HCT116 (cell line): ENCODE measurements around the gene LRP1. TPM values are rescaled to one million over a fixed set of nuclear protein-coding genes. Genes with fewer than 3 reads are reported as not detected.

Source experiments
- ATAC-seq: fragments of 200-7000 bp; cut with Tn5 transposase; 2 replicates; pipeline ENCODE4 v1.9.1; 2020; ENCODE audit warnings: mild to moderate bottlenecking, moderate library complexity
- BruUV-seq: library from RNA; stranded (reverse); fragments of 400-500 nt; replicated peaks from 2 replicates; lab custom pipeline; 2021; lab: Mats Ljungman, UMichigan
- CTCF ChIA-PET: fragments of 300-600 bp; sonication (Branson Sonifier 250); formaldehyde crosslinking; loops from one replicate; lab custom pipeline; 2021; ENCODE audit warnings: antibody characterized with exemption; lab: Charles Lee
- POLR2A ChIA-PET: fragments of 300-600, 350-600 bp; sonication (Branson Sonifier 250); formaldehyde crosslinking; loops from one replicate; lab custom pipeline; 2021; ENCODE audit warnings: antibody characterized with exemption; lab: Charles Lee
- RAD21 ChIA-PET, 2 experiments: fragments of 300-600 bp; sonication (Branson Sonifier 250); formaldehyde crosslinking; loops; one replicate each; lab custom pipeline; 2023; ENCODE audit warnings: low total read pairs in 2 of 2; ENCODE audit not compliant: uncharacterized antibody in 2 of 2, unreplicated experiment in 2 of 2, low non-redundant PET in 1 of 2; lab: Charles Lee
- DNase-seq: peaks from one replicate; pipeline ENCODE4 v3.0.0-alpha.2; 2010; ENCODE audit warnings: low read depth, low spot score
- H2AFZ ChIP-seq: fragments of 200-600 bp; shearing (Covaris generic), sonication (generic); 2 replicates; pipeline ENCODE4 v1.6.1; 2017; ENCODE audit warnings: low read depth, mixed run types, mixed read lengths, antibody characterized with exemption, low read length; ENCODE audit not compliant: poor library complexity, severe bottlenecking
- H3K27ac ChIP-seq: 2 replicates; pipeline ENCODE4 v1.5.1; 2012; ENCODE audit warnings: low read depth, low read length
- H3K27me3 ChIP-seq: fragments of 200-600 bp; sonication (generic); 2 replicates; pipeline ENCODE4 v1.6.1; 2016; ENCODE audit warnings: mixed run types, low read length, mixed read lengths; ENCODE audit not compliant: insufficient read depth
- H3K36me3 ChIP-seq, 2 experiments: fragments of 200-500 bp in 1 of 2; fragments of 200-600 bp in 1 of 2; sonication (Bioruptor generic) in 1 of 2; sonication (generic) in 1 of 2; 2 replicates each; pipeline versions ENCODE4 v1.5.1 to v1.6.1; 2014 to 2016; ENCODE audit warnings: low read length in 2 of 2, inconsistent platforms in 1 of 2, mixed read lengths in 1 of 2, mixed run types in 1 of 2; ENCODE audit not compliant: insufficient read depth in 2 of 2, control insufficient read depth in 1 of 2
- H3K4me1 ChIP-seq, 2 experiments: fragments of 200-600 bp in 1 of 2; sonication (generic) in 1 of 2; 2 replicates each; pipeline versions ENCODE4 v1.5.1 to v1.6.1; 2012 to 2017; ENCODE audit warnings: low read length in 2 of 2, inconsistent platforms in 1 of 2, mild to moderate bottlenecking in 1 of 2, mixed read lengths in 1 of 2, mixed run types in 1 of 2, moderate library complexity in 1 of 2; ENCODE audit not compliant: insufficient read depth in 2 of 2, control insufficient read depth in 1 of 2
- H3K4me2 ChIP-seq: fragments of 200-600 bp; sonication (generic); 2 replicates; pipeline ENCODE4 v1.6.1; 2017; ENCODE audit warnings: mixed run types, low read length, mixed read lengths
- H3K4me3 ChIP-seq, 2 experiments: fragments of 200-600 bp in 1 of 2; sonication (generic) in 1 of 2; replicated peaks in 1 of 2; 2 replicates each; pipeline ENCODE4 v1.5.1; 2011 to 2016; ENCODE audit warnings: low read length in 2 of 2, control low read depth in 1 of 2, low read depth in 1 of 2, mild to moderate bottlenecking in 1 of 2, mixed read lengths in 1 of 2, mixed run types in 1 of 2
- H3K79me2 ChIP-seq: fragments of 200-600 bp; sonication (generic); 2 replicates; pipeline ENCODE4 v1.6.1; 2017; ENCODE audit warnings: mild to moderate bottlenecking, mixed run types, low read length, moderate library complexity, mixed read lengths; ENCODE audit not compliant: insufficient read depth
- H3K9ac ChIP-seq: fragments of 200-600 bp; sonication (generic); 2 replicates; pipeline ENCODE4 v1.6.1; 2016; ENCODE audit warnings: low read length, mixed read lengths
- H3K9me2 ChIP-seq: fragments of 200-600 bp; sonication (generic), shearing (Covaris generic); 2 replicates; pipeline ENCODE4 v1.6.1; 2017; ENCODE audit warnings: mixed run types, mild to moderate bottlenecking, moderate library complexity; ENCODE audit not compliant: insufficient read depth
- H3K9me3 ChIP-seq, 2 experiments: fragments of 200-500 bp in 1 of 2; fragments of 200-600 bp in 1 of 2; sonication (Bioruptor generic) in 1 of 2; sonication (generic) in 1 of 2; 2 replicates each; pipeline ENCODE4 v1.6.1; 2014 to 2017; ENCODE audit warnings: low read length in 2 of 2, mixed read lengths in 2 of 2, inconsistent platforms in 1 of 2, low read depth in 1 of 2, mild to moderate bottlenecking in 1 of 2, mixed run types in 1 of 2, moderate library complexity in 1 of 2; ENCODE audit not compliant: control insufficient read depth in 1 of 2, insufficient read depth in 1 of 2
- H4K20me1 ChIP-seq: fragments of 200-600 bp; sonication (generic), shearing (Covaris generic); 2 replicates; pipeline ENCODE4 v1.6.1; 2017; ENCODE audit warnings: mixed run types, mild to moderate bottlenecking, moderate library complexity; ENCODE audit not compliant: insufficient read depth
- ZFX ChIP-seq: fragments of 450-650 bp; IDR thresholded peaks from 2 replicates; pipeline ENCODE4 v1.6.1; 2017
- intact Hi-C: fragments of 100-400 bp; cut with micrococcal nuclease; formaldehyde crosslinking; loops from 2 replicates; pipeline ENCODE4 v1.10.0; 2022
- total RNA-seq: library from RNA; stranded (reverse); gene quantifications from one replicate; pipeline ENCODE4 v1.2.1, GENCODE V29; 2021; ENCODE audit not compliant: unreplicated experiment
- TF ChIP-seq, protein P1 (sequence below): IDR thresholded peaks from 2 replicates; pipeline ENCODE4 v1.6.1; 2012; ENCODE audit warnings: low read depth
- TF ChIP-seq, protein P2 (sequence below): IDR thresholded peaks from 2 replicates; pipeline ENCODE4 v1.6.1; 2012

The LRP1 gene
- total RNA-seq, 1 experiment from 2014 or later, result 12.0 TPM

DNA sequence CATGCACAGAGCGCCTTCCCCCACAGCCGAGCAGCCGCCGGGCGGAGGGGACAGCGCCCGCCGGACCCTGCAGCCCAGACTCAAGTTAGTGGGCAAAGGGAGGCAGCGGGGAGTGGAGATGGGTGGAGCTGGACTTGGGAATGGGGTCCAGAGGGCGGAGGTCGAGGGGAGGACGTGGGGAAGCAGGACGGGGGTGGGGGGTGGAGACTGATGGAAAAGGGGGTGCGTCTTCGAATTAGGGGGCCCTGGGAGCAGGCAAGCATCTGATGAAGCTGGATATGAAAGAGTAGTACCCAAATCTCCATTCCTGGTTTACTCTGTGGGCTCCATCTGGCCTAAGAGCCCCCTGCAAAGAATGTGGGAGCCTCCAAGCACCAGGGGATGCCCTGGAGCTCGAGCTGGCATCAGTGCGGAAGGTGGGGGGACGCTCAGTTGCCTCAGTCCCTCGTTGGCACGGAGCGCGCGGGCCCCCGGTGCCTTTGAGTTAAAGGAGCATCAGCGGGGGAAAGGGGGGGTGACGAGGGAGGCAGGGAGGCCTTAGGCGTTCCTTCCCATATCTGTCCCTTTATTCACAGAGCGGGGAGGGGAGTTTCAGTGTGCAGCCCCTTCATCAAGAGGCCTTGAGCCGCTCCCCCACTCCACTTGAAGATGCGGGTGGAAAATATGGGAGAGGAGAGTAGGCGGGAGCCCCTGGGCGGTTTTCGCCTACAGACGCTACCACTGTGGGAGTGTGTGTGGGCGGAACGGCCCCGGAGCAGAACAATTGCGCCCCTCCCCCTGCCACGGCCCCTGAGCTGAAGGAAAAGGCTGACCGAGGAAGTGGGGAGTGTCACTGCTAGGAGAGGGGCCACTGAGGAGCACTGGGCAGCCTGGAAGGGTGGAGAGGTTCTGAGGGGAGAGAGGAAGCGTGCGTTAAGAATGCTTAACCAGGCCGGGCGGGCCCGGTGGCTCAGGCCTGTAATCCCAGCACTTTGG is 38.7 kb upstream of the LRP1 start:
- 0 out of 2 replicates have a peak, but pooled peaks have one; percentile 20 for TF ChIP-seq ZFX
- TF ChIP-seq, protein P1, sequence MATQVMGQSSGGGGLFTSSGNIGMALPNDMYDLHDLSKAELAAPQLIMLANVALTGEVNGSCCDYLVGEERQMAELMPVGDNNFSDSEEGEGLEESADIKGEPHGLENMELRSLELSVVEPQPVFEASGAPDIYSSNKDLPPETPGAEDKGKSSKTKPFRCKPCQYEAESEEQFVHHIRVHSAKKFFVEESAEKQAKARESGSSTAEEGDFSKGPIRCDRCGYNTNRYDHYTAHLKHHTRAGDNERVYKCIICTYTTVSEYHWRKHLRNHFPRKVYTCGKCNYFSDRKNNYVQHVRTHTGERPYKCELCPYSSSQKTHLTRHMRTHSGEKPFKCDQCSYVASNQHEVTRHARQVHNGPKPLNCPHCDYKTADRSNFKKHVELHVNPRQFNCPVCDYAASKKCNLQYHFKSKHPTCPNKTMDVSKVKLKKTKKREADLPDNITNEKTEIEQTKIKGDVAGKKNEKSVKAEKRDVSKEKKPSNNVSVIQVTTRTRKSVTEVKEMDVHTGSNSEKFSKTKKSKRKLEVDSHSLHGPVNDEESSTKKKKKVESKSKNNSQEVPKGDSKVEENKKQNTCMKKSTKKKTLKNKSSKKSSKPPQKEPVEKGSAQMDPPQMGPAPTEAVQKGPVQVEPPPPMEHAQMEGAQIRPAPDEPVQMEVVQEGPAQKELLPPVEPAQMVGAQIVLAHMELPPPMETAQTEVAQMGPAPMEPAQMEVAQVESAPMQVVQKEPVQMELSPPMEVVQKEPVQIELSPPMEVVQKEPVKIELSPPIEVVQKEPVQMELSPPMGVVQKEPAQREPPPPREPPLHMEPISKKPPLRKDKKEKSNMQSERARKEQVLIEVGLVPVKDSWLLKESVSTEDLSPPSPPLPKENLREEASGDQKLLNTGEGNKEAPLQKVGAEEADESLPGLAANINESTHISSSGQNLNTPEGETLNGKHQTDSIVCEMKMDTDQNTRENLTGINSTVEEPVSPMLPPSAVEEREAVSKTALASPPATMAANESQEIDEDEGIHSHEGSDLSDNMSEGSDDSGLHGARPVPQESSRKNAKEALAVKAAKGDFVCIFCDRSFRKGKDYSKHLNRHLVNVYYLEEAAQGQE, result no peak
- TF ChIP-seq, protein P2, sequence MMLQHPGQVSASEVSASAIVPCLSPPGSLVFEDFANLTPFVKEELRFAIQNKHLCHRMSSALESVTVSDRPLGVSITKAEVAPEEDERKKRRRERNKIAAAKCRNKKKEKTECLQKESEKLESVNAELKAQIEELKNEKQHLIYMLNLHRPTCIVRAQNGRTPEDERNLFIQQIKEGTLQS, result no peak
- CTCF ChIA-PET, result interaction anchor here (0.9 to 1.5 kb wide), 2 partner anchors 20 to 86 kb away, joined by 3 to 5 read pairs; no protein-coding TSS in a partner anchor
- no peaks in the 10 kb centered on the region for H4K20me1 ChIP-seq
- peaks cover 12 to 23% of the 10 kb centered on the region in 2 experiments; a peak in 3 of 4 replicates for H3K36me3 ChIP-seq
- H3K9ac ChIP-seq, result peak overlapping the region; percentile 91
- peaks cover 38% of the 10 kb centered on the region for H3K79me2 ChIP-seq
- H3K4me1 ChIP-seq, result peaks cover 44 to 79% of the 10 kb centered on the region in 2 experiments
- RAD21 ChIA-PET, result interaction anchor here in 1 of 2 experiments (1.1 kb wide), 1 partner anchor 58 kb away, joined by 4 read pairs; no protein-coding TSS in a partner anchor
- no peak overlapping the region for H2AFZ ChIP-seq
- peak overlapping the region; percentile 90 for H3K4me2 ChIP-seq
- no peaks in the 10 kb centered on the region for H3K9me3 ChIP-seq
- peak overlapping the region; percentile 97 for H3K27ac ChIP-seq
- POLR2A ChIA-PET, result interaction anchor here (0.6 to 4.8 kb wide), 3 partner anchors 11 to 22 kb away, joined by 3 to 50 read pairs (median 23); partner anchors contain the start of genes NEMP1 and STAT6
- H3K9me2 ChIP-seq, result no peaks in the 10 kb centered on the region
- no peak for DNase-seq
- BruUV-seq, result TSS peak; percentile 17
- intact Hi-C loops, result loop anchor here (1.0 to 5.0 kb wide), 2 partner anchors 21 to 373 kb away; no protein-coding TSS in a partner anchor
- no peak for ATAC-seq
- peak overlapping the region; percentile 61 to 90 for H3K4me3 ChIP-seq
- no peaks in the 10 kb centered on the region for H3K27me3 ChIP-seq
